LNCAP (cell line): ENCODE measurements around the gene ATP5MG.

Experiments used
- CTCF ChIP-seq: fragments of 450-650 bp; IDR thresholded peaks from 2 replicates; pipeline ENCODE4 v1.5.1; 2017; ENCODE audit warnings: mild to moderate bottlenecking

ATP5MG gene

GRCh38 chr11:118401151-118401879 is at the start of gene ATP5MG:
Gene ATP5MG, plus strand, starts transcription at chr11:118401606. Its CDS starts 60 bp downstream, at chr11:118401666.
- no peak for TF ChIP-seq CTCF

GRCh38 chr11:118353084-118353710 is 48.2 kb upstream of the ATP5MG start:
- peak; percentile 57 for TF ChIP-seq CTCF

- no peak for TF ChIP-seq CTCF
Observed at GRCh38 chr11:118358071-118358470, 43.3 kb upstream of the ATP5MG start.

GRCh38 chr11:118359295-118359958 is 42.0 kb upstream of the ATP5MG start, which contains the start of gene UBE4A:
Gene UBE4A, plus strand, starts transcription at chr11:118359600. Its CDS starts 5,481 bp downstream, at chr11:118365081.
- TF ChIP-seq CTCF: no peak

GRCh38 chr11:118364956-118365615 is 36.3 kb upstream of the ATP5MG start:
- no peak for TF ChIP-seq CTCF

- no peak for TF ChIP-seq CTCF
Observed at GRCh38 chr11:118366287-118366686, 35.1 kb upstream of the ATP5MG start.

- no peak for TF ChIP-seq CTCF
Observed at GRCh38 chr11:118370774-118371173, 30.6 kb upstream of the ATP5MG start.
